ENCODE results near the gene NEUROG1. TPM values are rescaled to one million over a fixed set of nuclear protein-coding genes. Genes with fewer than 3 reads are reported as not detected.

NEUROG1 gene
- total RNA-seq, 3 donors from 2014 or later = not detected

DNA sequence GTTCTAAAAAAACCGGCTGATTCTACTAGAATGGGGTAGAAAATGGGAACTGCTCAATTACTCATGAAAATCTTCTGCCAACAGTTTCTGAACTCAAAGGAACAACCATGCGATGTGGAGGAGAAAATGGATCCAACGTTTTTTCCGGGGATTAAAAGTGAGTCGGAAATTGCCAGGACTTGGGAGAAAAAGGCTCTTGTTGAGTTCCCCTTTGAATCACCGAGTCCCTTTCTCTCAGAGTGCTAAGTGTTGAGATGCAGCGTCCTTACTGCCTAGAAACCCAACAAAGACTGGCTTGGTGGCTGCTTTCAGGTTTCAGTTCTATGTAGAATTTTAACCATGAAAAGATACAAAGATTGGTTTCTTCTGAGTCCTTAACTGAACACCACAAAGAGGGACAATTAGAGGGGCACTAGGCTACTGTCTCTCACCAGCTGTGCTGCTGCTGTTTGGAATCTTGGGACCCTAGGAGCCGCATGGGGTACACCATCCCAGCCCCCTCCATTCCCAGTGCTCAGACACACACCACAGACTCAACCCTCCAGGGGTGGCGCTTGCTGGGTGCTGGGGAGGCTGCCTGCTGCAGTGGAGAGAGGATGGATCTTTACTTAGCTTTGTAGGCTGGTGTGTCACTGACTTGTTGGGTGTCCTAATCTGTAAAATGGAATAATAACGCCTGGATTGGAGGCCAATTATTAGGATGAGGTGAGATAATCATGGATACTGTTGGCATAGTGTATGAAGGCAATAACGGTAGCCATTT, 21.5 kb upstream of the NEUROG1 start:
- TF ChIP-seq POLR2A (IDR thresholded peaks at IDR 0.05) = no peak
- no peak for TF ChIP-seq POLR2AphosphoS5 (IDR thresholded peaks at IDR 0.05)
- TF ChIP-seq, protein P1, sequence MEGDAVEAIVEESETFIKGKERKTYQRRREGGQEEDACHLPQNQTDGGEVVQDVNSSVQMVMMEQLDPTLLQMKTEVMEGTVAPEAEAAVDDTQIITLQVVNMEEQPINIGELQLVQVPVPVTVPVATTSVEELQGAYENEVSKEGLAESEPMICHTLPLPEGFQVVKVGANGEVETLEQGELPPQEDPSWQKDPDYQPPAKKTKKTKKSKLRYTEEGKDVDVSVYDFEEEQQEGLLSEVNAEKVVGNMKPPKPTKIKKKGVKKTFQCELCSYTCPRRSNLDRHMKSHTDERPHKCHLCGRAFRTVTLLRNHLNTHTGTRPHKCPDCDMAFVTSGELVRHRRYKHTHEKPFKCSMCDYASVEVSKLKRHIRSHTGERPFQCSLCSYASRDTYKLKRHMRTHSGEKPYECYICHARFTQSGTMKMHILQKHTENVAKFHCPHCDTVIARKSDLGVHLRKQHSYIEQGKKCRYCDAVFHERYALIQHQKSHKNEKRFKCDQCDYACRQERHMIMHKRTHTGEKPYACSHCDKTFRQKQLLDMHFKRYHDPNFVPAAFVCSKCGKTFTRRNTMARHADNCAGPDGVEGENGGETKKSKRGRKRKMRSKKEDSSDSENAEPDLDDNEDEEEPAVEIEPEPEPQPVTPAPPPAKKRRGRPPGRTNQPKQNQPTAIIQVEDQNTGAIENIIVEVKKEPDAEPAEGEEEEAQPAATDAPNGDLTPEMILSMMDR (IDR thresholded peaks at IDR 0.05) = no peak

DNA sequence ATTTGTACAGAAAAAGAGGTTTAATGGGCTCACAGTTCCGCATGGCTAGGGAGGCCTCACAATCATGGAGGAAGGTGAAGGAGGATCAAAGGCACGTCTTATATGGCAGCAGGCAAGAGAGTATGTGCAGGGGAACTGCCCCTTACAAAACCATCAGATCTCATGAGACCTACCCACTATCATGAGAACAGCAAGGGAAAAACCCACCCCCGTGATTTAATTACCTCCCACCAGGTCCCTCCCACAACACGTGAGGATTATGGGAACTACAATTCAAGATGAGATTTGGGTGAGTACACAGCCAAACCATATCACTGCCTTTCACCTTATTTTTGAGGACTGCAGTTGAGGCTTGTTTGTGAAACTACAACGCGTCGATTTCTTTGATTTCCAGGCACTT, 20.9 kb upstream of the NEUROG1 start:
- H3K36me3 ChIP-seq = no peaks in the 10 kb centered on the region
- no peak overlapping the region for H3K4me3 ChIP-seq
- TF ChIP-seq POLR2AphosphoS5 (IDR thresholded peaks at IDR 0.05) (no peak), POLR2A (IDR thresholded peaks at IDR 0.05) (no peak)
- H3K27me3 ChIP-seq = peaks cover 0 to 16% of the 10 kb centered on the region in 2 donors
- no peak for DNase-seq (ENCODE audit: low spot score in 2 of 2)
- intact Hi-C loops (cut with DNase I; ENCODE audit: low total_unique reads) = loop anchor here (10.0 kb wide), 1 partner anchor 92 kb away; no protein-coding TSS in a partner anchor
- no peaks in the 10 kb centered on the region for H3K9me3 ChIP-seq
- H3K4me1 ChIP-seq = no peaks in the 10 kb centered on the region
- no peak overlapping the region for H3K27ac ChIP-seq

More for the DNA sequence above, 21.5 kb upstream of the NEUROG1 start:
- Histone ChIP-seq H3K36me3 (no peaks in the 10 kb centered on the region), H3K27ac (no peak overlapping the region), H3K4me1 (no peaks in the 10 kb centered on the region), H3K27me3 (peaks cover 0 to 16% of the 10 kb centered on the region in 2 donors), H3K9me3 (no peaks in the 10 kb centered on the region), H3K4me3 (no peak overlapping the region)
- intact Hi-C loops (cut with DNase I; ENCODE audit: low total_unique reads) = loop anchor here (10.0 kb wide), 1 partner anchor 92 kb away; no protein-coding TSS in a partner anchor
- DNase-seq (ENCODE audit: low spot score in 2 of 2) = no peak

DNA sequence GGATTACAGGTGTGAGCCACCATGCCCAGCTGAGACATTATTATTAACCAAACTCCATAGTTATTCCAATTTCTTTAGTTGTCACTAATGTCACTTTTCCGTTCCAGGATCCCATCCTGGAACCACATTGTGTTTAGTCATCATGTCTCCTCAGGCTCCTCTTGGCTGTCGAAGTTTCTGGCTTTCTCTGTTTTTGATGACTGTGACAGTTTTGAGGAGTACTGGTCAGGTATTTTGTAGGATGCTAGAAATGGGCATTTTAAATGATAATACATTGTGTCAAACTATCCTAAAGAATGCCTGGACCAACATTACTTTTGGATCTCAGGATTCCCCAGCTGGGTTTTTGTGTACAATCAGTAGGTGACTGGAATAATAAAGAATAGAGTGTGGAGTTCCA, 19.8 kb upstream of the NEUROG1 start:
- Histone ChIP-seq H3K4me1 (no peaks in the 10 kb centered on the region), H3K4me3 (no peak overlapping the region), H3K27ac (no peak overlapping the region), H3K27me3 (peaks cover 0 to 19% of the 10 kb centered on the region in 2 donors), H3K36me3 (no peaks in the 10 kb centered on the region), H3K9me3 (no peaks in the 10 kb centered on the region)
- intact Hi-C loops (cut with DNase I; ENCODE audit: low total_unique reads) = loop anchor here (10.0 kb wide), 1 partner anchor 91 kb away; no protein-coding TSS in a partner anchor
- DNase-seq (ENCODE audit: low spot score in 2 of 2) = no peak
- TF ChIP-seq POLR2A (IDR thresholded peaks at IDR 0.05) (no peak), POLR2AphosphoS5 (IDR thresholded peaks at IDR 0.05) (no peak)
- TF ChIP-seq, protein P1 (IDR thresholded peaks at IDR 0.05) = no peak

DNA sequence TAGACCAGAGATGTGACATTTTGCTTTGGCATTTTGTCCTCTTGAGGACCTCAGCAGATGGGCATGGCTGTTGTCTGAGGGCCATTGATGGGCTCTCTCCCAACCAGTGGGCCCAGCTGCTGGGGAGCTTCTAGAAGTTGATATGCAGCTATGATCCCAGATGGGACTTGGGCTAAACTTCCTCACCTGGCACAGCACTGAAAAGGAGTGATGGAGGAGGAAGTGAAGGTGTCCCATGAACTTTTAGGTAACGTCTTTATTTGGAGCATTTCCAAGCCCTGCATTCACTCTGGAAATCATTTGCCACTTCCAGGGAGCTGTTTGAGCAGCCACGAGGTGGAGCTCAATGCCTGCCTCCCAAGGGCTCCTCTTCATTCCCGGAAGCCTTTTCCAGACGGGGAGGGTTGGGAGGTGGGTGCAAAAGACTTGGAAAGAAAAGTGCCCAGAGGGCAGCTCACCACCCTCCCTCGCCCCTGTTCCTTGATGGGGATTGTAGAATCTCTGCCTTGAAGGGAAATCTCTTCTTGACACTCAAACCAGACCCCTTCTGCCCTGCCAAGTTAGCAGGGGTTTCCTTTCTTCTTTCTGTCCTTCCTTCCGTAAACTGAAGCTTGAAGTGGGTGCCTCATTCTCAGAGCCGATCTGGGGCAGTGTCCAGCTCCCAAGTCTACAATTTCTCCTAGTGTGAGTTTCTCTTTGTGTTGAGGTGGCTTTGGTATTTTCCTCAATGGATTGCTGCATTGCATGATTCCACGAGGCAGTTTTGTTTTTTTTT, 18.1 kb upstream of the NEUROG1 start:
- TF ChIP-seq POLR2AphosphoS5 (IDR thresholded peaks at IDR 0.05) (no peak), POLR2A (IDR thresholded peaks at IDR 0.05) (no peak)
- TF ChIP-seq, protein P1 (IDR thresholded peaks at IDR 0.05) = no peak
- no peaks in the 10 kb centered on the region for H3K36me3 ChIP-seq
- no peaks in the 10 kb centered on the region for H3K9me3 ChIP-seq
- intact Hi-C loops (cut with DNase I; ENCODE audit: low total_unique reads) = loop anchor here (10.0 kb wide), 1 partner anchor 89 kb away; no protein-coding TSS in a partner anchor
- no peak for DNase-seq (ENCODE audit: low spot score in 2 of 2)
- no peak overlapping the region for H3K27ac ChIP-seq
- H3K27me3 ChIP-seq = peaks cover 0 to 12% of the 10 kb centered on the region in 2 donors
- H3K4me1 ChIP-seq = no peaks in the 10 kb centered on the region
- H3K4me3 ChIP-seq = peak overlapping the region in 1 of 3 donors; percentile 30

DNA sequence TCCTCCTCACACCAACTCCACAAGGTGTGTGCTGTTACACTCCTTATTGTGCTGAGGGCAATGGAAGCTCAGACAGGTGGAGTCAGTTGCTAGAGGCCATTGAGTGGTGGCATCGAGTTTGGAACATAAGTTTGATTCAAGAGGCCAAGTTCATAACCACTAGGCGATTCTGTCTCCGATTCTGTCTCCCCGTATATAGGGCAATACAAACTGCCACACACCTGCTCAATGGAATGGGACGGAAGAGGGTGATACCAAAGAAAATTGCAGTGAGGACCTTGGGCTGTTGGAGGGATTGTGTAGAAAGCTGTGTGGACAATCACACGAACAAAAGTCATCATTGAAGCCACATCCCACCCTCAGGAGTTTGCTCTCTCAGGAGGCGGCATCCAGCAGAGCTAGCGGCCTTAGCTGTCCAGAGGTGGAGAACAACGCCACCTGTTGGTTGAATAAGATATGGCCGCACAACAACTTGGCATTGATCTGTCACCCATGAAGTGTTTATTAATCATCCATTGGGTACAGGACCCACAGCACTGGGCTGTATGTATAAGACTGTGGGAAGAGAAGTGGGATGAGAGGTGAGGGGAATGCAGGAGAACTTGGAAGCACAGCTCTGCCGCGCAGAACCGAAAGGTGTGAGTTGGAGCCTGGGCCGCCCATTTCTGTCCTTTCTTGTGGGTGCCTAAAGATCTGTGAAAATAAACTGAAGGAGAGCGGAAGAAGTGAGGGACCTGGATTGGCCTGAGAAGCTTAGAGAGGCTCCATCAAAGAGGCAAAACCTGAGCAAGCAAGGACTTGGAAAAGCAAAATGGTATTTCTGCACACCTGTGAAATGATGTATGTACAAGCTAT, 16.1 kb upstream of the NEUROG1 start:
- Histone ChIP-seq H3K4me3 (no peak overlapping the region), H3K27me3 (peaks cover 0 to 22% of the 10 kb centered on the region in 2 donors), H3K27ac (no peak overlapping the region), H3K4me1 (no peaks in the 10 kb centered on the region), H3K9me3 (no peaks in the 10 kb centered on the region), H3K36me3 (no peaks in the 10 kb centered on the region)
- intact Hi-C loops (cut with DNase I; ENCODE audit: low total_unique reads) = loop anchor here (10.0 kb wide), 1 partner anchor 87 kb away; no protein-coding TSS in a partner anchor
- TF ChIP-seq, protein P1 (IDR thresholded peaks at IDR 0.05) = peak; percentile 71 to 77 (median 75)
- TF ChIP-seq POLR2A (IDR thresholded peaks at IDR 0.05) (no peak), POLR2AphosphoS5 (IDR thresholded peaks at IDR 0.05) (no peak)
- peak; percentile 49 to 62 for DNase-seq (ENCODE audit: low spot score in 2 of 2)

Measured in breast epithelium (tissue), 4 donors.